ENCODE measurements around the gene TENM4.

DNA sequence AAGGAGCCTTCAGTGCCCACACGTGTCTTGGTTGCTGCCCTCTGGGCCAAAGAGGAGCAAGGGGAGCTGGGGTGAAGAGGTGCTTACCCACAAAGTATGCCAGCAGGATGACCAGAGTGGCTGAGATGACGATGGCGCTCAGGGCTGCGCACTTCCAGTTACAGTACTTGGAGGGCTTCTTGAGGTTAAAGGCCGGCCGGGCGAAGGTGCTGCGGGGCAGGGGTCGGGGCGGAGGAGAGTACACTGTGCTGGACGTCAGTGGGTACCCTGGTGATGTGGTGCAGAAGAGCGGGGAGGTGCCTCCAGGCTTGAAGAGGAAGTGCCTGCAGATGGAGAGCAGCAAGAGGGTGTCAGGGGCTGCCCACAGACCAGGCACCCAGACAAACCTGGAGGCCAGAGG is 551.1 kb downstream of the TENM4 start:
- TF ChIP-seq SP2 (tag by site-specific recombination; IDR thresholded peaks at IDR 0.05) (no peak), ZNF157 (tag by site-specific recombination; IDR thresholded peaks at IDR 0.05) (no peak), ZNF138 (tag by site-specific recombination; IDR thresholded peaks at IDR 0.05; ENCODE audit: borderline replicate concordance) (no peak), SETDB1 (IDR thresholded peaks at IDR 0.05; ENCODE audit: insufficient read length, low read length) (no peak), ZNF239 (tag by site-specific recombination; IDR thresholded peaks at IDR 0.05) (no peak), ZNF416 (tag by site-specific recombination; IDR thresholded peaks at IDR 0.05) (no peak), ZNF266 (tag by site-specific recombination; IDR thresholded peaks at IDR 0.05; ENCODE audit: low read depth) (no peak), ZNF777 (tag by site-specific recombination; IDR thresholded peaks at IDR 0.05; ENCODE audit: borderline replicate concordance) (no peak)
- TF ChIP-seq, protein P1, sequence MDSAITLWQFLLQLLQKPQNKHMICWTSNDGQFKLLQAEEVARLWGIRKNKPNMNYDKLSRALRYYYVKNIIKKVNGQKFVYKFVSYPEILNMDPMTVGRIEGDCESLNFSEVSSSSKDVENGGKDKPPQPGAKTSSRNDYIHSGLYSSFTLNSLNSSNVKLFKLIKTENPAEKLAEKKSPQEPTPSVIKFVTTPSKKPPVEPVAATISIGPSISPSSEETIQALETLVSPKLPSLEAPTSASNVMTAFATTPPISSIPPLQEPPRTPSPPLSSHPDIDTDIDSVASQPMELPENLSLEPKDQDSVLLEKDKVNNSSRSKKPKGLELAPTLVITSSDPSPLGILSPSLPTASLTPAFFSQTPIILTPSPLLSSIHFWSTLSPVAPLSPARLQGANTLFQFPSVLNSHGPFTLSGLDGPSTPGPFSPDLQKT (IDR thresholded peaks at IDR 0.05; ENCODE audit: borderline replicate concordance, low read depth, low read length) = no peak
- TF ChIP-seq, protein P2, sequence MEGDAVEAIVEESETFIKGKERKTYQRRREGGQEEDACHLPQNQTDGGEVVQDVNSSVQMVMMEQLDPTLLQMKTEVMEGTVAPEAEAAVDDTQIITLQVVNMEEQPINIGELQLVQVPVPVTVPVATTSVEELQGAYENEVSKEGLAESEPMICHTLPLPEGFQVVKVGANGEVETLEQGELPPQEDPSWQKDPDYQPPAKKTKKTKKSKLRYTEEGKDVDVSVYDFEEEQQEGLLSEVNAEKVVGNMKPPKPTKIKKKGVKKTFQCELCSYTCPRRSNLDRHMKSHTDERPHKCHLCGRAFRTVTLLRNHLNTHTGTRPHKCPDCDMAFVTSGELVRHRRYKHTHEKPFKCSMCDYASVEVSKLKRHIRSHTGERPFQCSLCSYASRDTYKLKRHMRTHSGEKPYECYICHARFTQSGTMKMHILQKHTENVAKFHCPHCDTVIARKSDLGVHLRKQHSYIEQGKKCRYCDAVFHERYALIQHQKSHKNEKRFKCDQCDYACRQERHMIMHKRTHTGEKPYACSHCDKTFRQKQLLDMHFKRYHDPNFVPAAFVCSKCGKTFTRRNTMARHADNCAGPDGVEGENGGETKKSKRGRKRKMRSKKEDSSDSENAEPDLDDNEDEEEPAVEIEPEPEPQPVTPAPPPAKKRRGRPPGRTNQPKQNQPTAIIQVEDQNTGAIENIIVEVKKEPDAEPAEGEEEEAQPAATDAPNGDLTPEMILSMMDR (tag by site-specific recombination; IDR thresholded peaks at IDR 0.05) = no peak
- TF ChIP-seq, protein P3, sequence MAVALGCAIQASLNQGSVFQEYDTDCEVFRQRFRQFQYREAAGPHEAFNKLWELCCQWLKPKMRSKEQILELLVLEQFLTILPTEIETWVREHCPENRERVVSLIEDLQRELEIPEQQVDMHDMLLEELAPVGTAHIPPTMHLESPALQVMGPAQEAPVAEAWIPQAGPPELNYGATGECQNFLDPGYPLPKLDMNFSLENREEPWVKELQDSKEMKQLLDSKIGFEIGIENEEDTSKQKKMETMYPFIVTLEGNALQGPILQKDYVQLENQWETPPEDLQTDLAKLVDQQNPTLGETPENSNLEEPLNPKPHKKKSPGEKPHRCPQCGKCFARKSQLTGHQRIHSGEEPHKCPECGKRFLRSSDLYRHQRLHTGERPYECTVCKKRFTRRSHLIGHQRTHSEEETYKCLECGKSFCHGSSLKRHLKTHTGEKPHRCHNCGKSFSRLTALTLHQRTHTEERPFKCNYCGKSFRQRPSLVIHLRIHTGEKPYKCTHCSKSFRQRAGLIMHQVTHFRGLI (tag by site-specific recombination; IDR thresholded peaks at IDR 0.05) = no peak
- TF ChIP-seq, protein P4, sequence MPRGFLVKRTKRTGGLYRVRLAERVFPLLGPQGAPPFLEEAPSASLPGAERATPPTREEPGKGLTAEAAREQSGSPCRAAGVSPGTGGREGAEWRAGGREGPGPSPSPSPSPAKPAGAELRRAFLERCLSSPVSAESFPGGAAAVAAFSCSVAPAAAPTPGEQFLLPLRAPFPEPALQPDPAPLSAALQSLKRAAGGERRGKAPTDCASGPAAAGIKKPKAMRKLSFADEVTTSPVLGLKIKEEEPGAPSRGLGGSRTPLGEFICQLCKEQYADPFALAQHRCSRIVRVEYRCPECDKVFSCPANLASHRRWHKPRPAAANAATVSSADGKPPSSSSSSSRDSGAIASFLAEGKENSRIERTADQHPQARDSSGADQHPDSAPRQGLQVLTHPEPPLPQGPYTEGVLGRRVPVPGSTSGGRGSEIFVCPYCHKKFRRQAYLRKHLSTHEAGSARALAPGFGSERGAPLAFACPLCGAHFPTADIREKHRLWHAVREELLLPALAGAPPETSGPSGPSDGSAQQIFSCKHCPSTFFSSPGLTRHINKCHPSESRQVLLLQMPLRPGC (tag by site-specific recombination; IDR thresholded peaks at IDR 0.05) = no peak
- TF ChIP-seq, protein P5, sequence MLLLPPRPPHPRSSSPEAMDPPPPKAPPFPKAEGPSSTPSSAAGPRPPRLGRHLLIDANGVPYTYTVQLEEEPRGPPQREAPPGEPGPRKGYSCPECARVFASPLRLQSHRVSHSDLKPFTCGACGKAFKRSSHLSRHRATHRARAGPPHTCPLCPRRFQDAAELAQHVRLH (tag by site-specific recombination; IDR thresholded peaks at IDR 0.05) = no peak
